ENCODE data around the gene COPS3. TPM values are rescaled to one million over a fixed set of nuclear protein-coding genes. Genes with fewer than 3 reads are reported as not detected.

The COPS3 gene
- total RNA-seq, 1 donor from 2014 or later, result 106 TPM

- Mint-ChIP-seq H3K36me3 (ENCODE audit: low read depth) (peaks cover 72% of the 10 kb centered on the region), H3K4me3 (ENCODE audit: low read depth) (no peak overlapping the region), H3K27me3 (ENCODE audit: low read depth) (no peaks in the 10 kb centered on the region), H3K4me1 (ENCODE audit: low read depth) (peaks cover 2% of the 10 kb centered on the region), H3K9me3 (no peaks in the 10 kb centered on the region), H3K27ac (no peak overlapping the region)
- no peak for DNase-seq (ENCODE audit: low spot score)
- intact Hi-C loops (cut with micrococcal nuclease), result no loop called here
These were observed 27.0 kb downstream of the COPS3 start for GRCh38 chr17:17254036-17254435.

- H3K4me3 Mint-ChIP-seq (ENCODE audit: low read depth), result no peak overlapping the region
- peaks cover 73% of the 10 kb centered on the region for H3K36me3 Mint-ChIP-seq (ENCODE audit: low read depth)
- no peaks in the 10 kb centered on the region for H3K9me3 Mint-ChIP-seq
- DNase-seq (ENCODE audit: low spot score), result no peak
- intact Hi-C loops (cut with micrococcal nuclease), result no loop called here
- H3K4me1 Mint-ChIP-seq (ENCODE audit: low read depth), result peaks cover 2% of the 10 kb centered on the region
- H3K27me3 Mint-ChIP-seq (ENCODE audit: low read depth), result no peaks in the 10 kb centered on the region
- H3K27ac Mint-ChIP-seq, result no peak overlapping the region
These were observed 27.6 kb downstream of the COPS3 start for GRCh38 chr17:17253406-17253805.

DNA sequence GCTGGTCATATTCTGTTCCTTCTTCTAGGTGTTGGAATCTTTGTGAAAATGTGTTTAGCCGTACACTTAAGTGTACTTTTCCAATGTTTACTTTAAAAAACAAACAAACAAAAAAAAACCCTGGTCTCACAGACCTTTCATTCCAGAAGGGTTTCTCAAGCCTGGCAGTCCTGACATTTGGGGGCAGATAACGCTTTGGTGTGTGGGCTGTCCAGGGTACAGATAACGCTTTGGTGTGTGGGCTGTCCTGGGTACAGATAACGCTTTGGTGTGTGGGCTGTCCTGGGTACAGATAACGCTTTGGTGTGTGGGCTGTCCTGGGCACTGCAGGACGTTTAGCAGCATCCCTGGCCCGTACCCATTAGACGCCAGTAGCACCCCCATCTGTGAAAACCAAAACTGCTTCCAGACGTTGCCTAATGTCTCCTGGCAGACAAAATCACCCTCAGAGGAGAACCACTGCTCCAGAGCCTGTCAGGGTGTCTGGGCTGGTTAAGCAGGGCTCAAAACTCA lies 28.8 kb downstream of the COPS3 start:
- Mint-ChIP-seq H3K4me3 (ENCODE audit: low read depth) (no peak overlapping the region), H3K27me3 (ENCODE audit: low read depth) (no peaks in the 10 kb centered on the region), H3K9me3 (no peaks in the 10 kb centered on the region), H3K36me3 (ENCODE audit: low read depth) (peaks cover 74% of the 10 kb centered on the region), H3K4me1 (ENCODE audit: low read depth) (peaks cover 2% of the 10 kb centered on the region), H3K27ac (no peak overlapping the region)
- intact Hi-C loops (cut with micrococcal nuclease), result no loop called here
- no peak for DNase-seq (ENCODE audit: low spot score)

- DNase-seq (ENCODE audit: low spot score), result no peak
- H3K27ac Mint-ChIP-seq, result no peak overlapping the region
- H3K4me3 Mint-ChIP-seq (ENCODE audit: low read depth), result no peak overlapping the region
- H3K36me3 Mint-ChIP-seq (ENCODE audit: low read depth), result peaks cover 41% of the 10 kb centered on the region
- no peaks in the 10 kb centered on the region for H3K9me3 Mint-ChIP-seq
- H3K27me3 Mint-ChIP-seq (ENCODE audit: low read depth), result no peaks in the 10 kb centered on the region
- H3K4me1 Mint-ChIP-seq (ENCODE audit: low read depth), result no peaks in the 10 kb centered on the region
- intact Hi-C loops (cut with micrococcal nuclease), result no loop called here
These were observed 34.2 kb downstream of the COPS3 start for GRCh38 chr17:17246879-17247278.

- Mint-ChIP-seq H3K36me3 (ENCODE audit: low read depth) (peaks cover 20% of the 10 kb centered on the region), H3K9me3 (no peaks in the 10 kb centered on the region), H3K4me3 (ENCODE audit: low read depth) (no peak overlapping the region), H3K4me1 (ENCODE audit: low read depth) (peaks cover 14% of the 10 kb centered on the region), H3K27ac (no peak overlapping the region), H3K27me3 (ENCODE audit: low read depth) (no peaks in the 10 kb centered on the region)
- no peak for DNase-seq (ENCODE audit: low spot score)
- intact Hi-C loops (cut with micrococcal nuclease), result no loop called here
These were observed 37.9 kb downstream of the COPS3 start for GRCh38 chr17:17243163-17243562.

DNA sequence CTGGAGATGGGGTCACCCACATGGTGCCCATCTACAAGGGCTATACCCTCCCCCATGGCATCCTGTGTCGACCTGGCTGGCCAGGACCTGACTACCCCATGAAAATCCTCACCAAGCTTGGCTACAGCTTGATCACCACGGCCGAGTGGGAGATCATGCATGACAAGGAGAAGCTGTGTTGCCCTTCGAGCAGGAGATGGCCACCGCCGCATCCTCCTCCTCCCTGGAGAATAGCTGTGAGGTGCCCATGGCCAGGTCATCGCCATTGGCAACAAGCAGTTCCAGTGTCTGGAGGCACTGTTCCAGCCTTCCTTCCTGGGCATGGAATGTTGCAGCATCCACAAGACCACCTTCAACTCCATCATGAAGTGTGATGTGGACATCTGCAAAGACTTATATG lies 38.8 kb downstream of the COPS3 start:
- DNase-seq (ENCODE audit: low spot score), result no peak

DNA sequence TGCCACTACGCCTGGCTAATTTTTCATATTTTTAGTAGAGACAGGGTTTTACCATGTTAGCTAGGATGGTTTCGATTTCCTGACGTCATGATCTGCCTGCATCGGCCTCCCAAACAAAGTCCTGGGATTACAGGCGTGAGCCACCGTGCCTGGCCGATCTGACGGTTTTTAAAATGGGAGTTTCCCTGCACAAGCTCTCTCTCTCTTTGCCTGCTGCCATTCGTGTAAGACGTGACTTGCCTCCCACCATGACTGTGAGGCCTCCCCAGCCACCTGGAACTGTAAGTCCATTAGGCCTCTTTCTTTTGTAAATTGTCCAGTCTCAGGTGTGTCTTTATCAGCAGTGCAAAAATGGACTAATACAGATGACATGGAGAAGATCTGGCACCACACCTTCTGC lies 39.4 kb downstream of the COPS3 start:
- Mint-ChIP-seq H3K27ac (no peak overlapping the region), H3K9me3 (no peaks in the 10 kb centered on the region), H3K27me3 (ENCODE audit: low read depth) (no peaks in the 10 kb centered on the region), H3K36me3 (ENCODE audit: low read depth) (peaks cover 5% of the 10 kb centered on the region), H3K4me3 (ENCODE audit: low read depth) (no peak overlapping the region), H3K4me1 (ENCODE audit: low read depth) (peaks cover 14% of the 10 kb centered on the region)
- no peak for DNase-seq (ENCODE audit: low spot score)
- intact Hi-C loops (cut with micrococcal nuclease), result no loop called here

More for the DNA sequence above, 38.8 kb downstream of the COPS3 start:
- H3K9me3 Mint-ChIP-seq, result no peaks in the 10 kb centered on the region
- peaks cover 11% of the 10 kb centered on the region for H3K36me3 Mint-ChIP-seq (ENCODE audit: low read depth)
- no peak overlapping the region for H3K4me3 Mint-ChIP-seq (ENCODE audit: low read depth)
- peaks cover 14% of the 10 kb centered on the region for H3K4me1 Mint-ChIP-seq (ENCODE audit: low read depth)
- intact Hi-C loops (cut with micrococcal nuclease), result no loop called here
- no peak overlapping the region for H3K27ac Mint-ChIP-seq
- no peaks in the 10 kb centered on the region for H3K27me3 Mint-ChIP-seq (ENCODE audit: low read depth)

- H3K36me3 Mint-ChIP-seq (ENCODE audit: low read depth), result no peaks in the 10 kb centered on the region
- H3K27me3 Mint-ChIP-seq (ENCODE audit: low read depth), result no peaks in the 10 kb centered on the region
- H3K27ac Mint-ChIP-seq, result peak overlapping the region; percentile 38
- no peaks in the 10 kb centered on the region for H3K9me3 Mint-ChIP-seq
- DNase-seq (ENCODE audit: low spot score), result no peak
- H3K4me1 Mint-ChIP-seq (ENCODE audit: low read depth), result peaks cover 29% of the 10 kb centered on the region
- H3K4me3 Mint-ChIP-seq (ENCODE audit: low read depth), result peak overlapping the region; percentile 71
- intact Hi-C loops (cut with micrococcal nuclease), result loop anchor here (5.0 kb wide), 3 partner anchors 58 to 88 kb away; partner anchors contain the start of gene NT5M
These were observed 41.2 kb downstream of the COPS3 start for GRCh38 chr17:17239832-17240231.

DNA sequence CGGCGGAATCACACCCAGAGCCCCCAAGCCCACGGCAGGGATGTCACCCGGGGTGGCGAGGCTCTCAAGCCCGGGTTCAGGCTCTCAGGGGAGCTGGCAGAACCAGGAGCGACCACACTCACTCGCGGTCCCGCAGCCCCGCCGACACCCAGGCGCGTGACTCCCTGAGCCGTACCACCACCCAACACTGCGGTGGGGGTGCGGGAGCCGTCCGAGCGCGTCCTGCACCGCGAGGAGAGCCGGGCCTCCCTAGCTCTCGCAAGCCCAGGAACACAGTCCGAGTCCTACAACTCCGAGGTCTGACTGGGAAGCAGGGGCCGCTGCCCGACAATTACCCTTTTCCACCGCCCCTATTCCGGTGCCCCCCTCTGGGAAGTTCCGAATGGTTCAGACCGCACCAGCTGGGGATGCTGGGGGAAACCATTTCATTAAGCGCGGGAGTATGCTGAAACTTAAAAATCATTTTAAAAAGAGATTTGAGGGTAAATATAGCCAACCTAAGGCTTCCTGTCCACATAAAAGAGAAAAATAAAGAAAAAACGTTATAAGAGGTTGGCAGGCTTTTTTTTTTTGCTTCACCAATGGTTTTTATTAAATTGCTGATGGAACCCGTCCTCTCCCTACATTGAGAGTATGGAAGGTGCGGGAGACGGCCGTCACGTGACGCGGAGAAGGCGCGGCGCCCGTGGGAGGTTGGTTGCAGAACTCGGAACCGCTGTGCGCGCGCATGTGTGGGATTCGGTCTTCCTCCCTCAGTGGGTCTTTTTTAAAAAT lies 43.8 kb downstream of the COPS3 start, which contains the start of gene FLCN:
FLCN (minus strand) TSS at position 143 of the 774 bp plus-strand sequence. CDS start 9,031 bp downstream, outside the sequence.
- H3K27me3 Mint-ChIP-seq (ENCODE audit: low read depth), result no peaks in the 10 kb centered on the region
- peak; percentile 81 for DNase-seq (ENCODE audit: low spot score)
- H3K4me3 Mint-ChIP-seq (ENCODE audit: low read depth), result peak within 1 kb of the TSS; percentile 95
- peaks cover 29% of the 10 kb centered on the region for H3K4me1 Mint-ChIP-seq (ENCODE audit: low read depth)
- intact Hi-C loops (cut with micrococcal nuclease), result loop anchor here (2.0 to 5.0 kb wide), 5 partner anchors 30 to 85 kb away; partner anchors contain the start of genes COPS3, NT5M and PLD6
- H3K9me3 Mint-ChIP-seq, result no peaks in the 10 kb centered on the region
- peak within 1 kb of the TSS; percentile 95 for H3K27ac Mint-ChIP-seq
- peaks cover 3% of the 10 kb centered on the region for H3K36me3 Mint-ChIP-seq (ENCODE audit: low read depth)

- peak overlapping the region; percentile 95 for H3K27ac Mint-ChIP-seq
- H3K4me1 Mint-ChIP-seq (ENCODE audit: low read depth), result peaks cover 29% of the 10 kb centered on the region
These were observed 44.6 kb downstream of the COPS3 start for GRCh38 chr17:17236295-17237025.

GRCh38 chr17:17235212-17236174 lies 45.6 kb downstream of the COPS3 start:
- H3K27me3 Mint-ChIP-seq (ENCODE audit: low read depth), result no peaks in the 10 kb centered on the region
- peaks cover 14% of the 10 kb centered on the region for H3K36me3 Mint-ChIP-seq (ENCODE audit: low read depth)
- intact Hi-C loops (cut with micrococcal nuclease), result loop anchor here (2.0 to 5.0 kb wide), 5 partner anchors 29 to 83 kb away; partner anchors contain the start of genes COPS3, NT5M and PLD6
- peak overlapping the region; percentile 69 for H3K27ac Mint-ChIP-seq
- H3K4me1 Mint-ChIP-seq (ENCODE audit: low read depth), result peaks cover 29% of the 10 kb centered on the region
- no peaks in the 10 kb centered on the region for H3K9me3 Mint-ChIP-seq
- H3K4me3 Mint-ChIP-seq (ENCODE audit: low read depth), result peak overlapping the region; percentile 95
- no peak for DNase-seq (ENCODE audit: low spot score)

More at GRCh38 chr17:17236295-17237025, 44.6 kb downstream of the COPS3 start:
- intact Hi-C loops (cut with micrococcal nuclease), result loop anchor here (2.0 to 5.0 kb wide), 5 partner anchors 30 to 84 kb away; partner anchors contain the start of genes COPS3, NT5M and PLD6
- peak overlapping the region; percentile 95 for H3K4me3 Mint-ChIP-seq (ENCODE audit: low read depth)
- no peaks in the 10 kb centered on the region for H3K9me3 Mint-ChIP-seq
- H3K36me3 Mint-ChIP-seq (ENCODE audit: low read depth), result peaks cover 10% of the 10 kb centered on the region
- DNase-seq (ENCODE audit: low spot score), result no peak
- H3K27me3 Mint-ChIP-seq (ENCODE audit: low read depth), result no peaks in the 10 kb centered on the region

DNA sequence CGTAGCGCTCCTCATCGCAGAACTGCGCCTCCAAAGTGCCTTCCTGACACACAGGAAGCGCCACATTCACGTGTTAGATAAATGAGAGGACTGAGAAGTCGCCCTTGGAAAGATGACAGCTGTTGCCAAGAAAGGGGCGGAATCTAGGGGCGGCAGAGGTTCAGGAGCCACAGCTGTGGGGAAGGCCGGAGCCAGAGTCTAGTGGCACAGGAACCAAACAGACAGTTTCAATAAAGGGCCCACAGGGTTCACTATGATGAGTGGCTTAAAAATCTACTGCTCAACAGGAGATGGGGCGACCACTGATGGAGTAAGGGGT lies 48.8 kb downstream of the COPS3 start:
- peaks cover 37% of the 10 kb centered on the region for H3K36me3 Mint-ChIP-seq (ENCODE audit: low read depth)
- DNase-seq (ENCODE audit: low spot score), result no peak
- H3K27me3 Mint-ChIP-seq (ENCODE audit: low read depth), result no peaks in the 10 kb centered on the region
- H3K9me3 Mint-ChIP-seq, result no peaks in the 10 kb centered on the region
- no peak overlapping the region for H3K4me3 Mint-ChIP-seq (ENCODE audit: low read depth)
- H3K4me1 Mint-ChIP-seq (ENCODE audit: low read depth), result peaks cover 15% of the 10 kb centered on the region
- intact Hi-C loops (cut with micrococcal nuclease), result no loop called here
- no peak overlapping the region for H3K27ac Mint-ChIP-seq

All from activated T-helper 2 cell treated with anti-CD3 and anti-CD28 coated beads, Interferon-gamma antibody, Interleukin-2, Interleukin-4, amounts not matched to agents 10 μg/mL and 5 μg/mL and 100 μg/mL, durations not matched to agents 14 hours and 24 hours and 36 hours (primary cell).